Skeletal muscle cell (primary cell): Measurements from ENCODE around the gene TCTA.
"Not testable (repeated sequence)": the region's sequence is repeated elsewhere in the genome, so short reads cannot be mapped to it uniquely, and the experiment has no call there.

ENCODE experiments used
- DNase-seq: peaks from one replicate; pipeline ENCODE4 v3.0.0-alpha.2; 2010; ENCODE audit warnings: low read depth
- H3K4me3 ChIP-seq: 2 replicates; pipeline ENCODE4 v1.5.1; 2011; ENCODE audit warnings: low read depth, mild to moderate bottlenecking, control low read depth, low read length, moderate library complexity

Gene TCTA

GRCh38 chr3:49411968-49412631 lies at the start of gene TCTA, which contains the start of gene RHOA:
TSS of gene TCTA (plus strand) at chr3:49412423. CDS start at chr3:49412427, 4 bp downstream.
TSS of gene RHOA (minus strand) at chr3:49411976. CDS start at chr3:49375589, 36,387 bp downstream.
- peak; percentile 99 for DNase-seq
- H3K4me3 ChIP-seq: peak within 1 kb of the TSS; percentile 87

GRCh38 chr3:49362561-49362960 lies 49.7 kb upstream of the TCTA start:
- no peak for DNase-seq

GRCh38 chr3:49370585-49371290 lies 41.5 kb upstream of the TCTA start:
- no peak overlapping the region for H3K4me3 ChIP-seq
- no peak for DNase-seq

More at GRCh38 chr3:49362561-49362960, 49.7 kb upstream of the TCTA start:
- H3K4me3 ChIP-seq: no peak overlapping the region

GRCh38 chr3:49371946-49372345 lies 40.3 kb upstream of the TCTA start:
- H3K4me3 ChIP-seq: no peak overlapping the region
- no peak for DNase-seq

- no peak for DNase-seq
- no peak overlapping the region for H3K4me3 ChIP-seq
Measured at GRCh38 chr3:49377483-49377882, 34.7 kb upstream of the TCTA start.

- H3K4me3 ChIP-seq: no peak overlapping the region
- DNase-seq: no peak
Measured at GRCh38 chr3:49378249-49378895, 33.9 kb upstream of the TCTA start.

GRCh38 chr3:49383387-49383786 lies 28.8 kb upstream of the TCTA start:
- no peak for DNase-seq
- H3K4me3 ChIP-seq: no peak overlapping the region

- H3K4me3 ChIP-seq: no peak overlapping the region
- no peak for DNase-seq
Measured at GRCh38 chr3:49385617-49386016, 26.6 kb upstream of the TCTA start.

- H3K4me3 ChIP-seq: no peak overlapping the region
- DNase-seq: no peak
Measured at GRCh38 chr3:49386056-49386756, 26.0 kb upstream of the TCTA start.

GRCh38 chr3:49387721-49388120 lies 24.5 kb upstream of the TCTA start:
- H3K4me3 ChIP-seq: no peak overlapping the region
- no peak for DNase-seq

- no peak for DNase-seq
Measured at GRCh38 chr3:49388289-49388820, 23.9 kb upstream of the TCTA start.

GRCh38 chr3:49389297-49389696 lies 22.9 kb upstream of the TCTA start:
- no peak overlapping the region for H3K4me3 ChIP-seq
- DNase-seq: no peak

More at GRCh38 chr3:49388289-49388820, 23.9 kb upstream of the TCTA start:
- H3K4me3 ChIP-seq: no peak overlapping the region

GRCh38 chr3:49391310-49391709 lies 20.9 kb upstream of the TCTA start:
- not testable (repeated sequence) for DNase-seq, H3K4me3 ChIP-seq

GRCh38 chr3:49397470-49397869 lies 14.8 kb upstream of the TCTA start:
- DNase-seq: no peak
- no peak overlapping the region for H3K4me3 ChIP-seq

GRCh38 chr3:49399461-49399860 lies 12.8 kb upstream of the TCTA start:
- no peak overlapping the region for H3K4me3 ChIP-seq
- DNase-seq: no peak

- no peak overlapping the region for H3K4me3 ChIP-seq
- DNase-seq: no peak
Measured at GRCh38 chr3:49401766-49402165, 10.5 kb upstream of the TCTA start.

GRCh38 chr3:49403891-49404290 lies 8.3 kb upstream of the TCTA start:
- no peak overlapping the region for H3K4me3 ChIP-seq
- DNase-seq: no peak

- not testable (repeated sequence) for DNase-seq, H3K4me3 ChIP-seq
Measured at GRCh38 chr3:49405570-49405969, 6.7 kb upstream of the TCTA start.
